HG03378 (cell line): Measurements from ENCODE around the gene ADCY3.

Source experiments
- ATAC-seq: cut with Tn5 transposase; IDR thresholded peaks from one replicate; pipeline ENCODE4 v1.9.1; 2021; ENCODE audit warnings: mild to moderate bottlenecking, moderate library complexity; ENCODE audit not compliant: unreplicated experiment

Gene ADCY3

DNA sequence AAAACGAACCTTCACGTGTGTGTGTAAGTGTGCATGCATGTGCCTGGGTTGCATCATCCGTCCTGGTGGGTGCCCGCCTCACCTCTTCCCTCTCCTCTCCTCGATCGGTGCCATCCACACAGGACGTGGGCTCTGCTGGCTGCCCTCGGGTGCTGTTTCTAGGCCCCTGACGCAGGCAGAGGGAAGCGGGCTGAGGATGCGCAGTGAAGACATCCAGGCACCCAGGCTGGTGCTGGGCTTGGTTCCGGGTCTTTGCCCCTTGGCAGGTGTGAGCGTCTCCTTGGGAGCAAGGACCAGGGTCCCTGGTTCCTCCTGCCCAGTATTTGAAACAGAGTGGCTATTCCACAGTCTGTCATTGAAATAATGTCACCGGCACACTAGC is 6.2 kb upstream of the ADCY3 start:
- ATAC-seq, result no peak

DNA sequence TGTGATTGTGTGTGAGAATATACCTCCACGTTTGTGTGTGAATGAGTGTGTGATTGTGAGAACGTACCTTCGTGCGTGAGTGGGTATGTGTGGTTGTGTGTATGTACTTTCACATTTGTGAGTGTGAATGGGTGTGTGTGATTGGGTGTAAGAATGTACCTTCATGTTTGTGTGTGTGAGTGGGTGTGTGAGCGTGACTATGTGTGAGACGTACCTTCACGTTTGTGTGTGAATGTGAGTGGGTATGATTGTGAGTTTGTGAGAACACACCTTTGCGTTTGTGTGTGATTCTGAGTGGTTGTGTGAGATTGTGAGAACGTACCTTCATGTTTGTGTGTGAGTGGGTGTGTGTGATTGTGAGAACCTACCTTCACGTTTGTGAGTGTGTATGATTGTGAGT is 5.8 kb upstream of the ADCY3 start:
- no peak for ATAC-seq

DNA sequence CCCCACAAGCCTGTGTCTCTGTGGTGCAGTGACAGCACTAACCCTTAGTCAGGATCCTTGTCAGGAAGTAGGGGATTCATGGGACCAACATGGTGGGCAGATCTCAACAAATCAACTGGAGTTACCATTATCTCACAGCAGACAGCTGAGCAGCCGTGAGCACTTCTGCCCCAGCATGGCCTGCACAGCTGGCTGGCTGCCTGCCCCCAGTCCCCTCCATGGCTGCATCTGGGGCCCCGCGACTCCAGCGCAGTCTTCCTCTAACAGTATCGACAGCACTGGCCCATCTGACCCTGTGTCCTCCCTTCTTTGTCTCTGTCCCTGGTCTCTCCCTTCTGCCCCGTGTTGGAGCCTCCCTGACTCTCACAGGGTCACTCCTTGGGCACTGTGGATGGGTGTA is 4.7 kb upstream of the ADCY3 start:
- ATAC-seq, result no peak

DNA sequence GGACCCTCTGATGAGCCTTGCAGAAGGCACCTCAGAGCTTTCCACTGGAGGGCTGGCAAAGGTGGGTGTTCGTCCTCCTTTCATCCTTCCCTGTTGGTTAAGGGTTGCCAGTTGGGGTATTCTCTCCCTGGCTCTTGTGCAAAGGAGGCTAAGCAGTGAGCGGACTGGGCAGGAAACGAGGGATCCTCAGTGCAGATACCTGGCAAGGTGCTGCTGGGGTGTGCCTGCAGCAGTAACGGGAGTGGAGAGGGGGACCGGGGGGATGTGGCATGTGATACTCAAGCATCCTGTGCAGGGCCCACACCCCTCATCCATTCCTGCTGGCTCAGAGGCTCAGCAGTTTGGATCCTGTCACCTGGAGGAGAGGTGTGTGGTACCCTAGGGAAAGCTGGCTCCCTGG is 4.2 kb upstream of the ADCY3 start:
- ATAC-seq, result no peak

DNA sequence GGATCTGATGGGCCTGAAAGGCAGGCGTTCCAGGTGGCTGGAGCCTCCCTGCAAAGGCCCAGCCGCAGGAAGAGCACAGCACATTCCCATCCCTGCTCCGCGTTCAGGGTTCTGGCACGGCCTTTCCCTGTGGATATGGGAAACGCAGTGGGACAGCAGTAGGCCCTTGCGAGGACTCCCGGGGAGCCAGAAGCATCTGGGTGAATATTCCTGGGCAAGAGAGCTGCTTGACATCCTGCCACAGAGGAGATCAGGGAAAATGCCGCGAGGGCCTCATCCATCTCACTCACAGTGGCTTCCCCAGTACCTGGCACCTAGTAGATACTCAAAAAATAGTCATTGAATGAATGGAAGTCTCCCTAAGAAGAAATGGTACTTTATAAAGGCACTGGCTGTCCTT is 3.1 kb upstream of the ADCY3 start:
- ATAC-seq, result no peak

DNA sequence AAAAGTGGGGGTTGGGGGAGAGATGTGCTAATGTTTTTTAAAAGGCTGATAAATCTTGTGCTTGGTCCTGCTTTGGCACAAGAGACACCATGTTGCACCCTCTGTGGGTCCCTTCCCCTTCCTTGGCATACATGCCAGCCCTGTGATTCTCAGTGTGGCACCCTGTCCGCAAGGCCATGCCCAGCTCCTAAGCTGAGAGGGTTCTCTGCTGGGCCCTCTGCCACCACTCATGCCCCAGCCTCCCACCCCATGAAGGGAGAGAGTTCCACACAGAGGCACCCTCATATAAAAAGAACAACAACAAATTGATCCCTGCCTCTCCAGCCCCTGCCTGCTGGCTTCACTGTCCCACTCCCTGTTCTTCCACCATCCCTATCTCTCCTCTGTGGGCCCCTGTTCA is 2.5 kb upstream of the ADCY3 start:
- no peak for ATAC-seq

DNA sequence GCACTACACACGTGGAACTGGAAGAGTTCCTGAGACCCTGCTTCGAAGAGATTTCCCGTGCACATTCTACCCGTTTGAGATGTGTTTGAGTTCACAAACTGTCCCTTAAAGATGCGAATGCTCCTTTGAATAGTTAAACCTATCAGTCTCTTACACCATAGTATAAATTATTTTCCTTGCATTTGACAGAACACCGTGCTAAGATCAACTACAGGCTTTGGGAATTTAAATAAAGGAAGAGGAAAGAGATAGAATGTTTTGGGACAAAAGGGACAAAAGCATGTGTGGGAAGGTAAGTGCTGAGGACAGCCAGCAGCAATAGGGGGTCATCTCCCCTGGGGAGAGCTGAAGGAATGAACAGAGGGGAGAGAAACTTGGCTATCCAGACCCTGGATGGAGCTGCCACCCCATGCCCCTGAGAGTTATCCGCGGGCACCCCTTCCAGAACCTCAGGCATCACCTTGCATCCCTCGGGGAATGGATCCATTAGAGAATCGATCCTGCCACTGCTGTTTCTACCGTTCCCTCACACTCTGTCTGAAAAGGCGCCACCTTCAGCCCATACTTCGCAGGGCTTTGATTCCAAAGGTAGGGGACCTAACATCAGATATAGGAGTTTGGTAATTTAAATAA is 888 bp upstream of the ADCY3 start:
- no peak for ATAC-seq

DNA sequence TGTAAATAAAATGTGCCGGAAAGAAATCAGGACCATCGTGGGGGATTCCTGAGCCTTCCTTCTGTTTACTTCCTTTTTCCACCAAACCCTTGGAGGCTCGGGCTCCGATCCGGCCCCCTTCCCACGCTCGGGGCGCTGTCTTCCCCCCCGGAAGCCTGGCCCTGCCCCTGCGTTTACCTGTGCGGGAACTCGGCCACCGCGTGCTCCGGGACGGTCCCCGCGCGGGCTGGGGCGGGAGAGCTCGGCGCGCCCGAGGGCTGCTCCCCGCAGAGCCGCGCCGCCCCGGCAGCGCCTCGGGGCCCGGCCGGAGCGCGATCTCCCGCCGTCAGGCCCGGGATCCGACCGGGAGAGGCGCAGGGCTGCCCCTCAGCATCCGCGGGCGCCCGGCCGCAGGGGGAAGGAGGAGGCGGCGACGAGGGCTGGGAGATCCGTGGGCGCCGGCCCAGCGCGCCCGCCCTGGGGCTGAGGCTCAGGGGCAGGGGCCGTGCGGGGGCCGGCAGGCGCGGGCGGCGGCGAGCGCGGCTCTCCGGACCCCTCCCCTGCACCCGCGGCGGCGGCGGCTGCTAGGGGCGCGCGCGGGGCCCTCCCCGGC is 435 bp downstream of the ADCY3 start:
- no peak for ATAC-seq

DNA sequence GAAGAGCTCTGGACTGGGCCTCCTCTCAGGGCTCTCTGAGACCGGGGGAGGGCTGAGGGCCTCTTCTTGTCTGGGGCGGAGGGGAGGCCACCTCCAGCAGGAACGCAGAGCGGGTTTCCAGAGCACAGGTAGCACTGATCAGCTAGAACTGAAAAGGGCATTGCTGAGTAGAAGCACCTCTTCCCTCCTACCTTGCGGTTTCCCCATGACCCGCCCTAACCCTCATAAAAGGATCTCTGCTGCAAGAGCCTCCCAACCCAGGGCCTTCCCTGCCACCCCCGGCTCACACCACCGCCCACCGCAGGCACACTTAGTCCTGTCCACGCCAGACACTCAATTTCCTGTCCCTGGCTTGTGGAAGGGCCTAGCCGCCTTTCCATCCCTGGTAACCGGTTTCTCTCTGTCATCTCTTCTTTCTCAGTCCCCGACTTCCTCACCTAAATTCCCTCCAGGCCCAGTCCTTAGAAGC is 966 bp downstream of the ADCY3 start:
- ATAC-seq, result no peak

DNA sequence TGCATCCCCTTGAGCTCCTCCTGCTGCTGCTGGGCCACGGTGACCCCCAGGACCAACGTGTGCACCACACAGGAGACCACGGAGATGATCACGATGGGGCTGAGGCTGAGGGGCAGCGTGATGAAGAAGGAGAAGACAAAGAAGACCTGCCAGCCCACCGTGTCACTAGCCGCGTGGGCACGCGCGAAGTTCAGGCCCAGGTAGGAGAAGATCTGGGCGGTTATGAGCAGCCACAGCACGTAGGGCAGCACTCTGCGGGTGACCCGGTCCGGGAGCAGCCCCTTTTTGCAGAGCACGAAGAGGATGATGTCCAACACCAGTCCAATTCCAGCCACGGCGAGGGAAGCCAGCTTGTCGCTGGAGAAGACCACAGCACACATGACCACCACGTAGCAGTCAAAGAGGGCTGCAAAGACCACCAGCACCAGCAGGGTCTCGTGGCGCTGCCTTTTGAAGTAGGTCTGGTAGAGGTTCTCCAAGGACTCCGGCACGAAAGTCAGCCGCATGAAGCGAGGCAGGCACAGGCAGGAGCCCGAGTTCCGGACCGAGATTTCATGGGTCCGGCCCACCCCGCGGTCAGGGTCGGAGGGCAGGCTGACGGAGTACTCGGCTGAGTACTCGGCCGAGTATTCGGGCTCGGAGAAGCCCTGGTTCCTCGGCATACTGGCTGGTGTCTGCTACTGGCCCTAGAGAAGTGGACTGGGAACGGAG is 1.6 kb downstream of the ADCY3 start:
- ATAC-seq, result no peak

DNA sequence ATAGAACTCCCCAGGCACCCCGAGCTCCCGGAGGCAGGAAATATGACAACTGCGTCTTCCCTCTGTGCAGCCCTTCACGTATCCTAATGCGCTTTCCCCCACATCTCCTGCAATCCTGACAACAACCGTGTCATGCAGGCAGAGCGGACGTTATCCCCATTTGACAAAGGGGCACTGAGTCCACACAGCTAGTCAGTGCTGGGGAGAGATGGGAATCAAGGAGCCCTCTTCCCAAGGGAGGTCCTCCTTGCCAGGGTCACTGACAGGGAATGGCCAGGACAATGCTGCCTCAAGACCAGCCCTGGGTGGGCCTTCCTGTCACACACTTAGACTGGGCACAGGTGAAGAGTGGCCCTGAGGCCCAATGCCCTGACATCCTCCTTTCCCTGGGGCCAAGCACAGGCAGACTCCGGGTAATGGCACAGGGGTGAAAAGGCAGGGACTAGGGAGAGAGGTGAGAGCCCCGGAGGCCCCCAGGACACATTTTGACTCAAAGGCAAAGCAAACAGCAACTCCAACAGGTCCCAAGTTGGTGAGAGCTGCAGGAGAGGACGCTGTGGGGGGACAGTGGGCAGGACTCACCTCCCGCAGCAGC is 2.2 kb downstream of the ADCY3 start:
- ATAC-seq, result no peak

DNA sequence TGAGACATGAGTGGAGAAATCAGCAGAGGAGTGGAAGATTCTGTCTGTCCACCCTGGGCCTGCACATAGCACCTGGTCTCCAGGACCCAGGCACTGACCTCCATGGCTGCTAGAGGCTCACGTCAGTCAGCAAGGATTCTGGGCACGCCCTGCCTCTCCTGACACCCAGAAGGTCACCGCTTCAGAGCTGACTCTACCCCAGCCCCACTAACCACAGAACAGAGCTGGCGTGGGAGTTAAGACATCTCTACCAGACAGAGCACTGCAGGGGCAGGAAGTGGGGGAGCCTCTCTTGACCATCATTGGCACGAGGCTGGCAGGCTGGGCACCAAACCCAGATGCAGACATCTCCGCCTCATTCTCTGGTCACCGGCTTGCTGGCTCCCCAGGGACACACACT is 3.0 kb downstream of the ADCY3 start:
- peak; percentile 56 for ATAC-seq

DNA sequence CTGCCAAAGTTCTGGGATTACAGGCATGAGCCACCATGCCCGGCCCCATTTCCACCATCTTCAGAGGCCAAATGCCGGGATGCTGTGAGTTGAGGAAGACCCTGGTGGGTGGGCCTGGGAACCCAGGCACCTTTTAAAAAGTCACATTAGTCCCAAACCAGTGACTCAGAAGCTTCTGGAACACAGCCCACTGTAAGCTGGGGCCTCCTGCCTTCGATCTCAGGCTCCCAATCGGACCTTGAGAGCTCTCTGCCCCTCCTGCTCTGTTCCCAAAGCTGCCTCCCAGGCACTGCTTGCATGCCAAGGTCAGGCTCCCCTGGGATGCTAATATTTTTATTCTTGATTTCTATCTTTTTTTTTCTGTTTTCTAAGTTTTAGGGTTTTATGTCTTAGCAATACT is 4.2 kb downstream of the ADCY3 start:
- no peak for ATAC-seq

DNA sequence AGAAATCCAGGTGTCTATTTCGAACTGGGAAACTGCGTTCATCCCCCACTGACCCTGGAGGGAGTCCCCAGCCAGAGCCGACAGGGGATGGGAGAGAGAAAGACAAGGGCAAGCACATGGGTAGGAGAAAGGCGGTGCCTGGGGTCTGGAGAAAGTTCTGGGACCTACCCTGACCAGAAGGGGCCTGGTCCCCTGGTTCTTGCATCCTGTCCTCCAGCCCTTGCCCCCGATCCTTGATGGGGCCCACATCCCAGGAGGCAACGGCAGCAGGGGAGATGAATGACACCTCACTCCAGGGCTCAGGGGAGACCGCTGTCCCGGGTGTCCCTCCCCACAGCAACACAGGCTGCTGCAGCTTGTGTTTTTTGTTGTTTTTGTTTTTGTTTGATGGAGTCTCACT is 4.9 kb downstream of the ADCY3 start:
- ATAC-seq, result no peak

DNA sequence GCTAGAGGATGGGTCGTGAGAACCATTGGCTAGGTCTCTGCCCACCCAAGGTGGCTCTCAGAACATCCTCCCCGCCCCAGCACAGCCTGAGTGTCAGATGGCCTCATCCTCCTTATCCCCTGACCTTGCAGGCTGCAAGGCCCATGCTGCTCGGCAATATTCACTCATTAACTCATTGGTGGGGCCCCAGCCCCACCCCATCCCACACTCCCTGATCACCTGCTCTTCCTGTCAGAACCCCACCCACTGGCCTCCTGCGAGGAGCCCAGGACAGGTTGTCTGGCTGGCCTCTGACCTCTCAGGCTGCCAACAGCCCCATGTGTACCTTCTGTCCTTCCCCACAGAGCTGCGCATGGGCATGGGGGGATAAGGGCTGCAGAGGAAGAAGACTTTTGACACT is 5.3 kb downstream of the ADCY3 start:
- ATAC-seq, result no peak

DNA sequence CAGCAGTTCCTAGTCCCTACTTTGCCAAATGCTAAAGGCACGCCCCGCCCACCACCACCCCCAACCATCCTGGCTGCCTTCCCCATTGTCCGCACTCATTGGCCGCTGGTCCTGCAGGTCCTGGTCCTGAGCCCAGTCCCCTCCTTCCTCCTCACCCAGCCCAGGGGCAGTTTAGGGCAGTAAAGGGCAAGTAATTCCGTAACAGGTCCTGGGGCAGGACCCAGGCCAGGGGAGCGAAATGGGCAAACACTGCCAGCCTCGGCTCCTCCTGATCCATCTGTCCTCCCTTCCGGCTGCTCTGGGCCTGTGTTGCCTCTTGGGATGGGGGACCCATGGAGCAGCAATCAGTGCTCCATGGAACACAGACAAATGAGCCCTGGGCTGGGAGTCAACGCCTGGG is 6.1 kb downstream of the ADCY3 start:
- ATAC-seq, result no peak

DNA sequence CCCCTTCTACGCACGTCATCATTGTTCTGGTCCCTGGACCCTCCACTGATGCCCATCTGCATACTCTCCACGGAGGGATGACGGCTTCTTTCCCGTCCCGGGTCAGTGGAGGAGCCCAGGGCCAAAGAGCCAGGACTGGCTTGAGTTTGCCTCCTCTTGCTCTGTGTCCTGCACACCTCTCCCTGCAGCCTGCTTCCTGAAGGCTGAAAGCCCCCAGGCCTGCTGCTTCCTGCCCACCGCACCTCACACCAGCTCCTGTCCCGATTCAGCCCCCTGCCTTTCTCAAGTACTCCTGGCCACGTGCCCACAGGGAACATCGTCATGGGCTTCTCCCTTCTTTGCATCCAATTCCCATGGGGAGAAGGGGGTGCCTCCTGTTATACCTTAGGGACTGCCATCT is 7.1 kb downstream of the ADCY3 start:
- ATAC-seq, result no peak

DNA sequence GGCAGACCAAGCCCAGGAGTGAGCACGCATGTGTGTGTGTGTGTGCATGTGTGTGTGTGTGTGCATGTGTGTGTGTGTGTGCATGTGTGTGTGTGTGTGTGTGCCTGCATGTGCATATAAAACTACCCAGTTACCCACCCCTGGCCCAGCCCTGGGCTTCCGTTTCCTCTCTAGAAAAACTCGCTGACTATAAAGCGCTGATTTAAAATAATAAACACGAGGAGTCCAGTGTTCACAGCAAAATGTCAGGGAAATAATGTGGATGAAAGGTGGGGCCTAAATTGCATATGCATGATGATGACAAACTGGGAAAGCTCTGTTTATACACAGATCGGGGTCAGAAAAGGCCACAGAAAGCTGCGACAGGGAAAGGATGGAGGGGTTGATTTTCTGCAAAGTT is 7.5 kb downstream of the ADCY3 start:
- ATAC-seq, result no peak

DNA sequence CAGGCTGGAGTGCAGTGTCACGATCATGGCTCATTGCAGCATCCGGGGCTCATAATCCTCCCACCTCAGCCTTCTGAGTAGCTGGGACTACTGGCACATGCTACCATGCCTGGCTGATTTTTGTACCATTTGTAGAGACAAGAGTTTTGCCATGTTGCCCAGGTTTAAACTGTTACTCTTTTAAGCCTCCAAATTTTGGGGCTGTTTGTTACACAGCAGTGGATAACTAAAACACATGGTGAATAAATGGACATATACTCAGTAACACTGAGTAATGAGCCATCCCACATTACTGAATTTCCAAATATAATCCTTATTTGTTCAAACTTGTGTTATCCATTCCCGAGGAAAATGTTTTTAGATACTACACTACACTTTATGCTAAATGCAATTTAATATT is 9.8 kb downstream of the ADCY3 start:
- ATAC-seq, result no peak

DNA sequence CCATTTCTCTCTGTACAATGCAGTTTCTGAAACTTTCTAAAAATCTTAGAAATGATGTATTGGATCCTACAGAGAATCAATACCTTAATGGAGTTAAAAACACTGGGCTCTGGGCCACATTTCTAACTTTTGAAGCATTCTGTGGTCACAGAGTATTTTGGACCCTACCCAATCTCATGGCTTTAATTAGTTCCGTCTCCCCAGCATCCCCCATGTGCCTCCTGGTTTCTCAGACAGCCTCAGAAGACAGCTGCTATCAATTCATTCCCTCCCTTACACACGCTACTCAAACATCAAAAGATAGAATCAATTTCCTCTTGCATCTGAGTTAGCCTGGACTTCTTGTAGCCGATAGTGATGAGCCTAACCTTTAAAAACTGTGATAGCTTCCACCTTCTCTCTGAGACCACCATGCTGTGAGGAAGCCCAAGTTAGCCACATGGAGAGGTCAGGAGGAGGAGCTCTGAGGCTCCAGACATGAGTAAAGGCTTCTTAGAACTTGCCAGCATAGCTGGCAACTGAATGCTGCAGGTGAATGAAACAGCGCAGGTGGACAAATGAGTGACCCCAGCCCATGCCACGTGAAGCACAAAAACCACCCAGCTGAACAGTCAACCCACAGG is 10.4 kb downstream of the ADCY3 start:
- ATAC-seq, result no peak

DNA sequence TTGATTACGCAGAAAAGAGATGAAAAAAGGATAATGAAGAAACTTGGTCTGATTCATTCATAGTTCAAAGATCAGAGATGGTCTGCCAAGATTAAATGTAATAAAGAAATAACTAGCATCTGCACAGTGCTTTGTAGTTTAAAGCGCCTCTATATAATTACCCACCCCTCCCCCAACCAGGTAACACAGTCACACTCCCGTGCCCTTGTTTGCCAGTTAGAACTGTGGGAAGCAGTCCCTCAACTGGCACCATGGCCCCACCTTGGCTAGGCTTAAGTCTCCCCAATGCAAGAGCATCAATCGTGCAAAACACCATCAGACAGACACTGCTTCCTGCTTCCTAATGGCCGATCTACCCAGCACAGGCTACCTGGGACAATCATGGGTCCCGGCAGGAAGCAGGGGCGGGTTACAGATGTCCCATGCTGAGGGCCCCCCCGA is 11.6 kb downstream of the ADCY3 start:
- no peak for ATAC-seq

DNA sequence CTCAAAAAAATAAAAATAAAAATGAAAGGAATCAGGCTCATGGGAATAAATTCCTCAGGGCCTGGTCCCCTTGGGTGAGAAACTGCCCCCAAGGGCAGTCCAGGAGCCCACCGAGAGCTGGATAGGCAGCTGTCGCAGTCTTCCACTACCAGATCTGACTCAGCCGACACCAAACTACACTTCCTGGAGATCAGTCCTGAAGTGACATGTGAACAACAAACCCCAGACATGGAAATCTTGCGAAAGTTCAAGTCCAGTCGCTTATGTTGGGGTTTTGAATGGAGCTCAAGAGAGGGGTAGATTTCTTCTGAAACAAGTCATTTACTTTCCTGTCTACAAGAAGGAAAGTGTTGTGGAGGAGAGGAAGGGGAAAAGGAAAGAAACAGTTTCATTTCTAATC is 12.9 kb downstream of the ADCY3 start:
- ATAC-seq, result no peak
